IPS-NIHi7 (cell line): ENCODE measurements around the gene TYK2.

ENCODE experiments used
- DNase-seq: peaks from one replicate; pipeline ENCODE4 v3.0.0; 2012; ENCODE audit warnings: mixed read lengths; ENCODE audit errors: extremely low spot score

Gene TYK2

DNA sequence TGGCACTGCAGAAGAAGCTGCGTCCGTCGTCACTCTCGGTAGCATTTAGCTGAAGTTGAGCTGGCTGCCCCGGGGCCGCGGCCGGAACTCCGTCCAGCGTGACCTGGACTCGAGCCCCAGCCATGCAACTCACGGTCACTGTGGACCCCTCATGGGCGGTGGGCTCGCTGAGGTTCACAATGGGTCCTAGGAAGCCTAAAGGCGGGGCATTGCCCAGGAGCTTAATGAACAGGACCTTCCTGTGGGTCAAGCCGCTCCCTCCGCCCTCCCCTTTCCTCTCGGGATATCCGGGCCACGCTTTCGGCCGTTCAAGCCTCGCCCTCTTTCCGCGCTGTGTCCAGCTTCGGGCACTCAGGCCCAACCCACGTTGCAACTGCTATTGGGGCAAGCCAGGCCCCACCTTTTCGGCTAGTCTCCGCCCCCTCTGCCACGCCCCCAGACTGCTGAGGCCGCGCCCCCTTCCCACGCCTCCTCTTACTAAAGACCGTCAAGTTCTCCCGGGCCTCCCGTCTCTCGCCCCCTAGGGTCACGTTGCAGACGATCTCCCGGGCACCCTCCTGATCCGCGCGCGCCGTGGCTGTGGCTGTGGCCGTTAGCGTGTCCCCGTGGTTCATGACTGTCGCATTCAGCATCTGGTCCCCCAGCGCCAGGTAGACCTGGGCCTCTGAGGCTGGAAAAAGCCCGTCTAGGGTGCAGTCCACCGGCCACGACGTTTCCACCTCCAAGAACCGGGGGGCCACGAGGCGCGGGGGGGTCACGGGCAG is 45.6 kb downstream of the TYK2 start:
- peak; percentile 85 for DNase-seq

DNA sequence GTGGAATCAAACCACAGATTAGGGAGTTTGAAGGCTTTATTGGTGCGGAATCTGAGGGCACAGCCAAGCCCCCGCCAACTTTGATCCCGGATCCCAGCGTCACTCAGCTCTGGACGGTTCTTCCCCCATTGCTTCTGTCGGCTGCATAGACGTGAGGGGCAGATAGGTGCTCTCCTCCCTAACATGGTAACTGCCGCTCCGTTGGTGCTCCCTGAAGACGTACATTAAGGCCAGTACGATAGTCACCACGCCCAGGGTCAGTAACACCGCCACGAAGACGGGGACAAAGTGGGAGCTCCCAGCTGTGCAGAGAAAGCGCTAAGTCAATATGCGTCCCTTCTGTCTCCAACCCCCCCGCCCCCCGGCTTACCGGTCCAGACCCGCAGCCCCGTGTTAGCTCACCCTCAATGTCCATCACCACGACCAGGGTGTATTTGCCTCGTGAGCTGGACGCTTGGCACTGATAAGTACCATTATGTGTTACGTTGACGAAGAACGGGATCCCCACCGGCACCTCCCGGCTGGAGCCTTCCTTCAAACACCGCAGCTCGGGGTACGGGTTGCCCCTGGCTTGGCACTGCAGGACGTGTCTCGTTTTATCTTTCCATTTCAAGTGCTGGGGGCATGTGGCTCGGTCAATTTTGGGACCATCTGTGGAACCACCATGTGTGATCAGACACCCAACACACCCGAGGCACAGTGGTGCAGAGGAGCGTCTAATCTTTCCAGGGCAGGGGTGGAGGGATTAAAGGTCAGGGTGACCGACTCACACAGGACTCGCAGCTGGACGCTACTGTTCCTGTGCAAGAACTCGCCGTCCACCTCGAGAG is 46.4 kb downstream of the TYK2 start:
- DNase-seq: no peak

DNA sequence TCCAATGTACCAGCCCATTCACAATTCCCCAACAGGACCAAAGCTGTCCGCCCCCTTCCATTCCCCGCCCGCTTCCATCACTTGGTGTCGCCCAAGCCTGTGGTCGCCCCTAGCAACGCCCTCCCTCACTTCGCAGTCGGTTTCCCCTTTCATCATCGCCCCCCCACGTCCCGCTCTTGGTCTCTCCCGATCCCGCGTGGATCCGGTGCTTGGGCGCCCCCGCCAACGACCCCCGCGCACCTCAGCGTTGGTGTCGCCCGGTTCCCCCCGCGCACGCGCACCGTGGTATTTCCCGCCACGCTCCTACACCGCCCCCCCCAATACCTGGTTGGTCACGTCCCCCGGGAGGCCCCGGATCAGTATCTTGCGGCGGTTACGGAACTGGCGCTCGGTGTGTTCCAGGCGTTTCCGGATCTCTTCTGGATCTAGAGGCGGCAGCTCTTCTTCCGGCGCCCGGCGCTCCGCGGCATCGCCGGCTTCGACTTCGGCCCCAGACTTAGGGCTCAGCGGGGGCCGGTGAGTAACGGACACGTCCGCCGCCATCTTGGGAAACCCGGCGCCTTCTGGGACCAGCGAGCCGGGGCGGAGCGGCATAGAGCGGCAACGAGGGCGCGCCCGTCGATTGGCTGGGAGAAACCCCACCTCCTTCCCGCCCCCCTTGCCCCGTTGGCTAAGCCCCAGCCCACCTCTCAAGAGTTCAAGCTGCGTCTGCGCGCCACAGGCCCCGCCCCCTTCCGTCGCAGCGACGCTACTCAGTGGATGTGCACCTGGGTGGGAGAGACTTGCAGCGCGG is 47.2 kb downstream of the TYK2 start, which contains the start of gene RAVER1:
RAVER1 (minus strand) TSS at position 565 of the 793 bp plus-strand sequence; CDS start at position 543, 22 bp downstream.
- peak; percentile 100 for DNase-seq

DNA sequence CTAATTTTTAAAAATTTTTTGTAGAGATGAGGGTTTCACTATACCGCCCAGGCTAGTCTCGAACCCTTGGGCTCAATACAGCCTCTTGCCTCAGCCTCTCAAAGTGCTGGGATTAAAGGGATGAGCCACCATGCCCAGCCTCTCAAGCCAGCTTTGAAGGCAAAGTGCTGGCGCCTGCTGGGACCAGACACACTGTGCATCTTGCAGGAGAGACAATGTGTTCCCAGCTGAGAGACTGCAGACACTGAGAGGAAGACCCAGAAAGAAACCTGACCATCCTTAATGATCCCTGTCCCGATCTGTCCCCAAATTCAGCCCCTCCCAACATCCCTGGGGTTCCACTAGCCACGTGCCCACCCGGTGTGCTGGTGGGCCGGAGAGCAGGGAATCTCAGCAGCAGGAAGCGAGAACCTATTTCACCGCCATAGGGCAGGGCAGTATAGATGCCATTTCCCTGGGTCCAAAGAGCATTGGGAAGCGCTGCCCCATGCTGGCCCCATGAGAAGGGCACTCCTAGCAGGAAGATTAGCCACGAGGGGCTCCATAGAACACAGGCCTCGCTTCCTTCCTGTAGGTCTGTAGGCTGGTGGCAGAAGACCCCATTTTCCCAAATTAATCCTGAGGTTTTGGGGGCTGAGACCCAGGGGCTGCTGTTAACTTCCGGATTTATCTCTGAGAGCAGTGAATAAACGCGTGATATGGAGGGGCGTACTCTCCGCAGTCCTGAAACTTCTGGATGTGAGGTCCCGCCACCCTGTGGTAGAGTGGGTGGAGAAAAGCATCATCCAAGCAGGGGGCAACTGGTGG is 48.0 kb downstream of the TYK2 start:
- DNase-seq: no peak

DNA sequence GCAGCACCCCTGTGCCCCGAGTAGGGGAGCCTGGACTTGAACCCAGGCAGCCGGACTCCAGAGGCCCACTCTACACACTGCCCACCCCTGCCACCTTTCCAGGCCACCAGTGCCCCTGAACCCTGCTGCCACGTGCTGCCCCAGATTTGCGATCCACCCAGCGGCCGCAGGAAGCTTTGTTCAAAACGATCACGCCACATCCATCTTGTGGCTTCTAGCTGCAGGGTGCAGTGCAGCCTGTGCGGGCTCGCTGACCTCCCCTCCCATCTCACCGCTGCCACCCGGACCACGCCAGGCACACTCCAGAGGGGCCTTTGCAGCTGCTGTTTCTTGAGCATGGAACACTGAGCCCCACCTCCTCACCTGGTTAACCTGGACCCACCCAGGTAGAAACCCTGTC is 50.8 kb downstream of the TYK2 start:
- no peak for DNase-seq

DNA sequence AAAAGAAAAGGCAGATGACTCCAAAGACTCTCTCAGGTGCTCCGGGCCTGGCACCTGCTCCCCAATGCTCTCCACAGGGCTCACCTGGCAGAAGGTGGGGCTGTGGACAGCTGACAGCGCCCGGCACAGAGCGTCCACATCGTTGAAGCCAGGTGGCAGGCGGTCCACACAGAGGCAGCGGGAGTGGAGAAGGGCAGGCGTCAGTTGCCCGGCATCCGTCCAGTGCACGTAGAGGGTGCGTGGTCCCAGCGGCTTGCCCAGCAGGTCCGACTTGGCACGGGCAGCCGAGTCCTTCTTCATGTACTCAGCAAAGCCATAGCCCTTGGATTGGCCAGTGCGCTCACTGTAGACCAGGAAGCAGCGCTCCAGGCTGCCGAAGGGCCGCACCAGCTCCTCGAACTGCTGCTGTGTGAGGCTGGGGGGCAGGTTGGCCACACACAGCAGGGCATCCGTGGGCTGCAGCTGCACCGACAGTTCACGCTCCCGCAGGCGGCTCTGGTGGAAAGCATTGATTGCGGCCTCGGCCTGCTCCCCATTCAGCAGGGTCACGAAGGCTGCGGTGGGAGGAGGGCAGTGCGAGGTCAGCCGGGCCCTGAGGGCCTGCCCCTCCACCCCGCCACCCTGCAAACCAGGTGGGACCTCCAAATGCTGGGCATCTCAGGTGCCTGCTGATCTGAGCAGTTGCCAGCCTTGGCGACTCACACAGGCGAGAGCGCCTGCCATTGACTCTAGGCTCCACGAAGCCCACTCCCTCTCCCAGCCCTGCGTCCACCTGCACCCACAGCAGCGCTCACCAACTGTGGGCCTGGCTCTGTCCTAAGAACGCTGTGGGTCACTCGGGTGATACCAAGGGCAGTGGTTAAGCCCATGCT is 51.6 kb downstream of the TYK2 start:
- DNase-seq: no peak

DNA sequence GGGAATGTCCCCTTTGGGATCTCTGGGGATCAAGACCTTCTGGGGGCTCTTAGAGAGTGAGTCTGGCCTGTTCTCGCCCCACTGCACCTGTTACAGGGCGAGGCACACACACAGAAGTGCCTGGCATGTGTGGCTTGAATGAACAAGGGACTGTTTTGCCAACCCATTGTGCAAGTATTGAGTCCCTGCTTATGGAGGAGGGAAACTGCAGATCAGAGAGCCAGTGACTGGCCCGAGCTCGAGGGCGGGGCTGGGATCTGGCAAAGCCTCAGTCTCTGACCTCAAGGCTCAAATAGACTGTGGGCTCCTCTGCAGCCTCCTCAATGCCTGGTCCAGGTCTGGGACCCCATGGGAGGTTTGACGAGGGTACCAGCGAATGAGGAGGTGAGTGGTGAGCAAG is 52.6 kb downstream of the TYK2 start:
- no peak for DNase-seq

DNA sequence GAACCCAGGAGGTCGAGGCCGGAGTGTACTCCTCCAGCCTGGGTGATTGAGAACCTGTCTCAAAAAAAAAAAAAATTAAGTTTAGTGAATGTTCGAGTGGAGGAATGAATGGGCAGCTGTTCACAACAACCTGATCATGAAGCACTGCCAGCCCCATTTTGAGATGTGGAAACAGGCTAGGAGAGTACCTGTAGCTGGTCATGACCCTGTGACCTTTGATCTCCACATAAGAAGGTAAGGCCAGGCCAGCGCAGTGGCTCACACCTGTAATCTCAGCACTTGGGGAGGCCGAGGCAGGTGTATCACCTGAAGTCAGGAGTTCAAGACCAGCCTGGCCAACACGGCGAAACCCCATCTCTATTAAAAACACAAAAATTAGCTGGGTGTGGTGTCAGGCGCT is 54.6 kb downstream of the TYK2 start:
- DNase-seq: no peak

DNA sequence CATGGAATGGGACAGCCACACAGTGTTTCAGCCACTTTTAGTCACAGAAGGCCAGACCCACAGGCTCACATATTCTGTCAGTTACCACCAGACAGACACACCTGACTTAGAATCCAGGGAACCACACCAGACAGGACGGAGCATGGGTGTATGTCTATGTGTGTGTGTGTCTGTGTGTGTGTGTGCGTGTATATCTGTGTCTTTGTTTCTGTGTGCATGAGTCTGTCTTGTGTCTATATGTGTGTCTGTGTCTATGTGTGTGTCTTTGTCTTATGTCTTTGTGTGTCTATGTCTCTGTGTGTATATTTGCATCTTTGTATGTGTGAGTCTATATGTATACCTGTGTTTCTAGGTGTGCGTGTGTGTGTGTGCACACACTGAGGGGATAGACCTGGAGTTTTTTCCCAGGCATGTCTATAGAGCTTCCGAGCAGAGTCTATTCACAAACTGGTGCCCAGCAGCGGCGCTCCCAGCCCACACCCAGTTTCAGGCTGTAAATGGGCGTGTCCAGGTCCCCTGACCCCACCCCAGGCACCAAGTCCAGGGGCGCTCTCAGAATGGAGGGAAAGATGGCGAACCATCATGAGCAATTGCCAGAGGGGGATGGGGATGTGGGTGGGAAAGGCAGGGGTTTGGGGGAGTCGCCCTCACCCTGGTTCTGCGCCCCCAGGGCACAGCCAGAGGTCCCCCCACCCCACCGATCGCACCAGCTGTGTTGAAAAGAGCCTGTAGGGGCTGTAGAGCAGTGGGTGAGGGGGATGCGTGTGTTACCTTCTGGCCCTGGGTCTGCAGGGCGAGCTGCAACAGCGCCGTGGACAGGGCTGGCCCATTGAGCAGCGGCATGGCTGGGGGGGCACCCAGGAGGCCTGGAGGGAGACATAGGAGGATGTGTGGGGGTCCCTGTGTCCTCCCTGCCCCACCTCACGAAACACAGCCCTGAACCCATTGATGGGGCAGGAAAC is 58.2 kb downstream of the TYK2 start:
- no peak for DNase-seq

DNA sequence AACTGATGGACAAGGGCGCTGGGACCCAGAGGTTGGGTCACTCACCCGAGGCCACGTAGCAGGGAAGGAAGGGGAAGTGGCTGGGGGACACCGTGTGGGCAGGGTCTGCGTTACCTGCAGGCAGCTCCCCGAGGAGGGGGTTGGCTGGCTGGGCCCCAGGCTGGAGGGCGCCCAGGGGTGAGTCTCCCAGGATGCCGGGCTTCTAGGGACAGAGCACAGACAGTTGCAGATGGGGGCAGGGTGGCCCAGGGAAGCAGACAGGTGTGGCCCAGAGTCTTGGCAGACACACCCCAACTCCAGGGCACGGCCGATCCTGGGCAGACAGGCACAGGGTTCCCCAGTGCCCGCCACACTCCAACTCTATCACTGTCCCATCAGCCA is 59.0 kb downstream of the TYK2 start:
- no peak for DNase-seq

DNA sequence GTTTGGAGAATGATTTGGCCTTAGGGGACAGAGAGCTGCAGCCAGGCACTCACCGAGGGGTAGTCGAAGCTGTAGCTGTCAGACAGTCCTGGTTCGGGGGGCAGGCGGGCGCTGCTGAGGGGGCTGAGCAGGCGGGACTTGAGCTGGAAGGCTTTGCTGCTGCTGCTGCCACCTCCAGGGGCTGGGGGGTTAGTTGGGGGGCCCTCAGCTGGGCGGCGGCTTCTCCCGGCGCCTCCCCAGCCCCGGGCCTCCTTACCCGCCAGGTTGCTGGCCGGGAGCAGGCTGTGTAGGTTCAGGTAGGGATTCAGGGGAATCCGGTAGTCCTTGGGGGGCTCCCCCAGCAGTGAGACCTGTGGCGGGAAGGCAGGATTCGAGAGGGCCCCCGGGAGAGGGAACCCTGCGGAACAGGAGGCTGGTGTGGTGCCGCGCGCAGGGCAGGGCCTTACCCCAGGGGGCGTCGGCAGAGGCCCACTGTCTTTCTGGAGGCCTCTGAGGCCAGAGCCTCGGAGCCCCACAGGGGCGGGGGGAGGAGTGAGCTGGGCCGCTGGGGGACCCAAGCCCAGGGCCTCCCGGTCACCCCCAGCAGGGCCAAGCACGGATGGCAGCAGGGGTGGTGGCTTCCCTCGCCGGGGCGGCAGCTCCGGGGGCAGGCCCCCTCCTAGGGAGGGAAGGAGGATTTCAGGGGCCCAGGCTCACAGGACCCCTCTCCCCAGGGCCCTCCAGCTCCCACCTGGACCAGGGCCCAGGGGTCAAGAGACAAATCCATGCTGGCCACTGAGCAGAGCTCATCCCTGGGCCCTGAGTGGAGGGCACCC is 59.6 kb downstream of the TYK2 start:
- DNase-seq: no peak

DNA sequence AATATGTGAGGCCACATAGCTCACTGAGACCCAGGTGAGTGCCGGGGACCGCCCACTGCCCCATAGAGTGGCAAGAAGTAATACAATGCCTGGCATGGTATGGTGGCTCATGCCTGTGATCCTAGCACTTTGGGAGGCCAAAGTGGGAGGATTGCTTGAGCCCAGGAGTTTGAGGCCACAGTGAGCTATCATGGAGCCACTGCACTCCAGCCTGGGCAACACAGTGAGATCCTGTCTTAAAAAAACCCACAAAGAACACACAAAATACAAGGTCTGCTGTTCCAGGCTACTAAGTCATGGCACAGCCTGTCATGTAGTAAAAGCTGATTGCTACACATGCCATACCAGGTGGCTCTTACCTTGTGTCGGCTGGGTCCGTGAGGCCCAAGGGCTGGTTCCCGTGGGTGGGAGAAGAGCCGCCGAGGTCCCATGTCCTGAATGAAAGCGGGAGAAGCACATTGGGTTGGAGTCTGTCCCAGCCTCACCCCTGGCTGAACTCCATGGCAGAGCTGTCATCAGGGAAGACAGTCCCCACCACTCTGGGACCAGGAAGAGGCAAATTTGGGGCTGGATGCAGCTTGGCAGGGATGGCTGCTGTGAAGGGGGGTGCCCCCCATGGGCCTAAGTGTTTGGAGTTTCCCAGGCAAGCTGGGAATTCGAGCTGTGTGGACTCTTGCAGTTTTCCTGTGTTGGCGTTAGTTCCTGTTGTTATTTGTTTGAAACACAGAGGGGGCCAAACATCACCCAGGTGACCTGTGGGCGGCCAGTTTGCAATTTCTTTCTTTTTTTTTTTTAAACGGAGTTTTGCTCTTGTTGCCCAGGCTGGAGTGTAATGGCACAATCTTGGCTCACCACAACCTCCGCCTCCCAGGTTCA is 61.3 kb downstream of the TYK2 start:
- no peak for DNase-seq

DNA sequence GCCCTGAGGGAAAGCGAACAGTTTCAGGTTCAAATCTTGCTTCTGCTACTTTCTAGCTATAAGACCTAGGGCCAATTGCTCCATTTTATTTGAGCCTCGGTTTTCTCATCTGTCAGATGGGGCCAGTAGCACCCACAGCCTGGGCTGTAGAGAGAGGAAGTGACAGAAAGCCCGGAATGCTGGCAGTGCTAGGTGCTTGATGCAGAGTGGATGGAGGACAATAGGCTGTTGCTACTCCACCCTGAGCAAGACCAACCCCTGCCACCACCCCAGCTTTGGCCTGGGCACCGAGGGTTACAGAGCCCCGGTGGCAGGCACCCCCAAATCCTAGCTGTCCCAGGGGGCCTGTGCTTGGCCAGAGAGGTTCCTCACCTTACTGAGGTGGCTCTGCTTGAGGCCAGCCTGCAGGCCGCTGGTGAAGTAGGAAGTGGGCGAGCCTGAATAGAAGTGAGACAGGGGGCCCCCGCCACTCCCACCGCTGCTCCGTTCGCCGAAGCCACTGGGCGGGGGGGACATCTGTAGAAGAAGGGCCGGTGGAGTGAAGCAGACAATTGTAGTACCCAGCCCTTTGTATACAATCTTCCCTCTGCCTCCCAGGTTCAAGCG is 62.4 kb downstream of the TYK2 start:
- DNase-seq: no peak

DNA sequence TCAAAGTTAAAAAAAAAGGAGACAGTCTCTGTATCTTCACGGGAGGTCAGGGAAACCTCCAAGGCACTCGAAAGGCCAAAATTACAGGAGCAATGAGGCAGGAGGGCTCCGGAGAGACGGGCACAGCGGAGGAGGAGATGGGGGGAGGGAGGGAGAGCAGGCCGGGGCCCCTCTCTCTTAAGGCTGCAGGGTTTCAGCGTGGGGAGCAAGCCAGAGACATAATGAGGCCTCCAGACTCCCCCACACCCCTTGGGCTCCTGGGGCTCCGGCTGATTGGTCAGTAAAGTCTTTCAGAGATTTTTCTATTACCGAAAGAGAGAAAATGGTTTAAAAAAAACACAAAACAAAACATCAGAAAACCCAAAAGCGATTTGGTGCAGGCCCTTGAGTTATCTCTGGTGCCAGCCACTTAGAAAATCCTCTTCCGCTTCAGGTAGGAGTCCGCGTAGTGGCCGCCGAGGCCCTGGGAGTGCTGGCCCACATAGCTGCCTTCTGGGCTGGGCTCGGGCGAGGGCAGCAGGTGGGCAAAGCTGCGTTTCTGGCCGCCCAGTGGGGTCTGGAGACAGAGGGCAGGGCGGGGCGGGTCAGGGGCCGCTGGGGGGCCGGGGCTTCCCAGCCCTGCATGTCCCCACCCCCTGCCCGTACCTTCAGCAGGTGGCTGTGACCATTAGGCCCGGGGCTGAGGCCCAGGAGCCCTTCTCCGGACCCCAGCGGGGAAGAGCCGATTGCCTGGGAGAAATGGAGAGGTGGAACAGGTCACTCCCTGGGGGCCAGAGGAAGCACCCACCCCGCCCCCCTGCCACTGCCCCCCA is 63.1 kb downstream of the TYK2 start:
- no peak for DNase-seq

DNA sequence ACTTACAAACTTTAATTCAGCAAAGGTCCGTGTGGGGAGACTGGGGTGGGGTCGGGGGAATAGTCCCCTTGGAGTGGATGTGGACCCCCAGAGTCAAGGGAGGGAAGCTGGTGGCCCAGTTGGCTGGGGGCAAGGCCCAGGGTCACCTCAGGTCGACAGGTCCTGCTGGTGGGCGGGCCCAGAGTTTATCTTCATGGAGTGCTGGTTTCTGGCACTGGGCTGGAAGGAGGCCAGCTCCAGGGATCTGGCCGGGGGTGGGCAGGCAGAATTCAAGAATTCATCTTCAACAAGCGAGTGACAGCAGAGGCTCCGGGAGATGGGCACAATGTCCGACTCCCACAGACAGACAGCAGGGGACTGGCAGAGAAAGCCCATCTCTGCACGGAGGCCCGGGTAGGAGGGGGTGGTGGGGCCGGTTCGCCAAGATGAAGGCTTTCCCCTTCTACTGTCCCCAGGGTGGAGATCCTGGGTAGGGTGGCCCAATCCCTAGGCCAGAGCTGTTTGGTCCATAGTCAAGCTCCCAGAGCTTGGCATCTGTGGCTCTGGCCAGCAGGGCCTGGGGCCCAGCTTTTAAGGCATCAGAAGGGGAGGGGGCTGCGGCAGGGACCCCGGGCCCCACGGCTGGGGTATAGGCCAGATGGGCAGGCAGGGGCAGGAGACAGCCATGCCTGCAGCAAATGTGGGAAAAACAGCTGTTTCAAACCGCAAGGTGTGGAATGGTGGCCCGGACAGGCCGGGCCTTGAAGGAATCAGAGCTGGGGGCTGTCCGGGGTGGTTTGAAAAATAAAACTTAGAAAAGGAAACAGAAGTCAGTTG is 63.9 kb downstream of the TYK2 start:
- no peak for DNase-seq
